Activated T-helper 9 cell treated with anti-CD3 and anti-CD28 coated beads, Interleukin-2, amount 50 U/mL, for 16 hours (primary cell): ENCODE data around the gene IRS1.

Experiments
- DNase-seq: peaks from one replicate; pipeline ENCODE4 v3.0.0-alpha.2; 2020; ENCODE audit warnings: low read depth

Gene IRS1

DNA sequence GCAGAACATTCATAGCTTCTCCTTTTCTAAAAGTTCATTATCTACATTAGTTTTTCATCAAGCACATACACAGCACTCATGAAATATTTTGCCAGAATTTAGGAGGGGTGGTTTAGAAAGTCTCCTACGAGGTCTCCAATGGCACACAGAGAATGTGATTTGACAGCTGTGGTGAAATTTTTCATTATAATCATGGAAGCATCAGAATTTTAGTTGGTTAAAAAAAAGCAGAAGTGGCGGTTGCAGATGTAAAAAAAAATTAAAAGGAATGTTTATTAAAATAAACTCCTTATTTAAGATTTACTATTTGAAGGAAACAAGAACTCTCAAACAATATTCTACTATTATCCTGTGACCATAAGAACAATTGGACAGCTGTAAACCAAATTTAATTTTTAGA, 25.4 kb upstream of the IRS1 start:
- DNase-seq: no peak

GRCh38 chr2:226818930-226819329, 19.3 kb upstream of the IRS1 start:
- DNase-seq: no peak

DNA sequence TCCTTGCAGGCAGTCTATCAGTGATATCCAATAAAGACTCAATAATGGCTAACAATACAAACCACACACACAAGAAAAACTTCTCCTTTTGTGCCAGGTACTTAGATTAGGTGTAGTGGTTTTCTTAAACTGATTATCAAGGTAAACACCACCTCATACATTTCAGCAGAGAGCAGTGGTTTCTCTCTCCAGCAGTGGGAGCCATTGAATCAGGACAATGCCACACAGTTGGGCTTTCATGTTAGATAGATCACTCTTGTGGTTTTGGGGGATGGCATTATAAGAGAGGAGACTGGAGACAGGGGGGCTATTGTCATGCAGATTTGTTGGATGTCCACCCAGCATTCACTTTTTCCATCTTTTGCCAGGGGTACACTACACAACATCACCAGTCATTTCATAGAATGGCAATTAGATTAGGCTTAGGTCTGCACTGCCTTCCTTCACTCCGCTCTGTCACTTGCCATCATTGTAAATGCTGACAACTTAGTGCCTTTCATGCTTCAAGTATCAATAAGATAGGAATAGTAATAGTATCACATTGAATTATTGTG, 13.6 kb upstream of the IRS1 start:
- DNase-seq: no peak

DNA sequence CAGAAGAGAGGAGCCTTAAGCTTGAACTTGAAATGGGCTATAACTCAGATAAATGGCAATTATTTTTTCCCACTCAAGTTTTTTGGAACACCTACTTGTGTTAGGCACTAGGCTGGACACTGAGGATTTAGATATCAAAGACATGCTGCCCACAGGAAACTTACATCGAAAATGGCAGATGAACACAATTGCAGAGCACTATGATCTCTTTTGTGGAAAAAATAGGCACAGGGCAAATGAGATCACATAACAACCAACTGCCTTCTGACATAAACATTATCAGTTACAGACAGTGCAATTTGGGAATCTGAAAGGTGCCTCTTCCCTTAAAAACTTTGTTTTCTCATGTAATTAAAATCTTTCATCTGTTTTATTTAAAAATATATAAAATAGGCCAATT, 3.8 kb upstream of the IRS1 start:
- no peak for DNase-seq

DNA sequence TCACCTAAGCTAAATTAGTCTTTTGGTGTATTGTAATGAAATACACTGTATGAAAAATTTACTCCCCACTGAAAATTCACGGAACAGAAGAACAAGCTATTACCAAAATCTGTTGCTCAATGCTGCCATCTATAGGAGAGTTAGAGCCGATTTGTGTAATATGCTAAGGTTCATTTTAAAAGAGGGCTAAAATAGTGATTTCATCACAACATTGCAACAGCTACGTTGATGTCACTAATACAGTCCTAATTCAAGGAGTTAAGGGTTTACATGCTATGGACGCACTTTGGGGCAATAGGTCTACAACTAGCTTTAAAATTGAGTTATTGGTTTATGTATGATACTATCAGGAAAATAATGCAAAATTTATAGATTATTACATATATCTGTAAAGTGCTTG, 3.0 kb upstream of the IRS1 start:
- no peak for DNase-seq

- DNase-seq: peak; percentile 55
Measured at GRCh38 chr2:226800941-226801784, 1.5 kb upstream of the IRS1 start.

GRCh38 chr2:226799976-226800940, 638 bp upstream of the IRS1 start:
- DNase-seq: no peak

- DNase-seq: no peak
Measured at GRCh38 chr2:226798422-226799210, 1.0 kb downstream of the IRS1 start.

GRCh38 chr2:226797989-226798421, 1.6 kb downstream of the IRS1 start:
- no peak for DNase-seq

- no peak for DNase-seq
Measured at GRCh38 chr2:226797289-226797988, 2.2 kb downstream of the IRS1 start.

DNA sequence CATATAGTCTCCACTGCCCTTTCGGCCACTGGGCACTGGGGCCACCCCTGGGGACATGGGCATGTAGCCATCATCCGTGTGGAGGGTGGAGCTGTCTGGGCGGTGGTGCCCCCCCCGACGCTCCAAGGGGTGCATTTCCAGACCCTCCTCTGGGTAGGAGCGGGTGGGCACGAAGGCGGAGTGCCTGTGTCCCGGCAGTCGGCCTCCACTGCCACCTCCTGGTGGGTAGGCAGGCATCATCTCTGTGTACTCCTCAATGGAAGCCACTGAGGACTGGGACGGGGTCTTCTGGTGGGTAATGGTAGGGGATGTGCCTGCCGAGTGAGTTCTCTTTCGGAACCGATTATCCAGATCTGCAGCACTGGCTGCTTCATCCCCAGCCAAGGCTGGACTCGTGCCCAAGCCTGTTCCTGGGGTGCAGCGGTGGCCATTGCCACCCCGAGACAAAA, 2.8 kb downstream of the IRS1 start:
- DNase-seq: no peak

GRCh38 chr2:226796012-226796839, 3.4 kb downstream of the IRS1 start:
- no peak for DNase-seq

DNA sequence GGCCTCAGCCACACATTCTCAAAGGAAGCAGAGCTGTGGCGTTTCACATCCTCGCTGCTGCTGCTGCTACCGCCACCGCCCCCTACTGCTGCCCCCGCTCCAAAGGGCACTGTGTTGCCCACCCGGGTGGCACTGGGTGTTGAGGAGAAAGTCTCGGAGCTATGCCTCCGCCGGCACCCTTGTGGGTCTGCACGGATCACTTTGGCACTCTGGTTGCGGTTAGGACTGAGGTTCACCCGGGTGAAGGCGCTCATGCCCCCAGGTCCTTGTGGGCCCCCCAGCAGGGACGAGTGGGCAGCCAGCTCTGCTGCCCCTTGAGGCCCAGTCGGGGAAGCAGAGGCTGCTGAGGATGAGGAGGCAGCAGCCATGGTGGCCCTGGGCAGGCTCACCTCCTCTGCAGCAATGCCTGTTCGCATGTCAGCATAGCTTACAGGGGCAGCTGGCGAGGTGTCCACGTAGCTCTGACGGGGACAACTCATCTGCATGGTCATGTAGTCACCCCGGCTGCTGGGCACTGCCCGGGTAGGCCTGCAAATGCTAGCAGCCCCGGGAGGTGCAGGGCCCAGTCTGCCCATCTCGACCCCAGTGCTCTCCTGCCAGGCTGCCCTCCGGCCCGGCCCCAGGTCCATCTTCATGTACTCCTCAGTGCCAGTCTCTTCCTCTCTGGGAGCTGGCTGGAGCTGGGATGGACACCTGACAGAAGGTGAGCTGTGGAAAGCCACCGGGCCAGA, 4.2 kb downstream of the IRS1 start:
- no peak for DNase-seq

GRCh38 chr2:226794751-226795171, 4.9 kb downstream of the IRS1 start:
- DNase-seq: no peak

DNA sequence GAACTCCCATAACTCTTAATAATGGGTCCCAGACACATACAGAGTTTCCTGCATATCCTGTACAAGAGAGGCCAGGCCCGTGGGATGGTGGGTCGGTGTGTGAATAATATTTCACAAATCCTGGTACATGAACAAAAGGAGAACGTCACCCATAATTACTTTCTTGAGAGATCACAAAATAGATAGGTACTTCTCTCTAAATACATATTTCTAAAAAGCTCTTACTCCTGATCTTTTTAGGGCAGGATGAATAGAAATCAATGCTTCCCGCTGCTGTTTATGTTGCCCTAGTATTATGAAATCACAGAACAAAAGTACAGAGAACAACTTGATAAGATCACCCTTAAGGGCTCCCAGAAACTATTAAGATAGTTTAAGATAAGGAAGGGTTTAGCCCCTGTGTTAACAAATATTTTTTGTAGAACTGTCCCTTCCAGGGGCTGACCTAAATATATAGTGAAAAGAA, 5.4 kb downstream of the IRS1 start:
- no peak for DNase-seq

DNA sequence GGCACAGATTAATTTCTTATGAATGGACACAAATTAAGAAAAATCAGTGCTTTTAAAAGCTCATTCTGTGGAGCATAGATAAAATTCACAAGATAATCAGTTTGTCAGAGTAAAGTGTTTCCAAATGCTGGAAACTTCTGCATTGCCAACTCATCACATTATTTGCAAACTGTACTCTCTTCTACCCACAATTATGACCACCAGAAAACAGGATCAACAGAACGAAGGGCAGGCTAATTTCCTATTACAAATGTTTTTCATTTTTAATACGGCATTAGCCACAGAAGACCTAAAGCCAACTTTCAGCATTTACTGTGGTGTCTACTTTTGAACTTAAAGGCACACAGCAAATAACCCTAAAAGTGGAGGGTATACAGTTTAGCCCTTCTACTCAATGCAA, 6.0 kb downstream of the IRS1 start:
- DNase-seq: no peak

GRCh38 chr2:226792155-226792881, 7.3 kb downstream of the IRS1 start:
- no peak for DNase-seq

DNA sequence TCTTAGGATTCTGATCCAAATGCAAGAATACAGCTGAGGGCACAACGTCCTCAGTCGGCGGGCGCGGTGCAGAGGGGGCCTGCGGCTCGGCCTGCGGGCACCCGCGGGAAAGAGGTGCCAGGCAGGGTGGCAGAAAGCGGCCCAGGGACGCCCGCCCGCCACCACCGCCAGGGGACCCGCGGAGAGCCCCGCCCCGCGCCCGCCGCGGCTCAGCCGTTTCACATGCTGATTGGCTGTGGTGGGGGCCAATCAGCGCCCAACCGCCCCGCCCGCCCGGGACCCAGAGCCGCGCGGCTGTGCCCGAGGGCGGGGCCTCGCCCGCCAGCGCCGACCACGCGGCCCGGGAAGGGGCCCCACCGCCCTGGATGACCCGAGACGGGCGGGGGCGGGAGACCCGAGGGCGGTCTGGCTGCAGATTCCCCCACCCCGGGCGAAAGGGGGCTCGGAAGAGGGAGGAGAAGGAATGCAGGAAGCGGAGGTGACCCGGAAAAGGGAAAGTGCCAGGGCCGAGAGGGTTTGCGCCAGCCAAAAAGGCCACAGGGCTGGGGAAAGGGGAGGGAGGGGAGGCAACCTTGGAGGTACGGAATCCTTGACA, 8.0 kb downstream of the IRS1 start:
- DNase-seq: peak; percentile 91
